ENCODE results near the gene TMED8.

- TF ChIP-seq CTCF (conservative IDR thresholded peaks at IDR 0.05; ENCODE audit: low read depth, low read length) (no peak), EZH2 (IDR thresholded peaks at IDR 0.05; ENCODE audit: borderline replicate concordance, low read depth, low read length, poor library complexity, severe bottlenecking) (no peak)
Observed at GRCh38 chr14:77407158-77407557, 30.3 kb upstream of the TMED8 start.
